Right atrium auricular region (tissue), 2 donors: ENCODE results near the gene DICER1. TPM values are rescaled to one million over a fixed set of nuclear protein-coding genes. Genes with fewer than 3 reads are reported as not detected.

Source experiments
- DNase-seq: peaks from one replicate; pipeline ENCODE4 v3.0.0-alpha.2; 2019; ENCODE audit warnings: low spot score
- H3K27ac ChIP-seq, 2 donors: fragments of 200-600 bp; sonication (generic); 1 replicate in 1 of 2; 2 replicates in 1 of 2; pipeline ENCODE4 v1.5.1; 2016 to 2019
- H3K27me3 ChIP-seq, 2 donors: fragments of 200-600 bp; sonication (generic); one replicate each; pipeline versions ENCODE4 v1.5.1 to v1.6.0; 2017 to 2019
- H3K36me3 ChIP-seq: fragments of 200-600 bp; sonication (generic); one replicate; pipeline ENCODE4 v1.5.1; 2016
- H3K4me1 ChIP-seq, 2 donors: fragments of 200-600 bp; sonication (generic); one replicate each; pipeline versions ENCODE4 v1.5.1 to v1.6.0; 2017 to 2019
- H3K4me3 ChIP-seq, 2 donors: fragments of 200-600 bp; sonication (generic); 1 replicate in 1 of 2; 2 replicates in 1 of 2; pipeline ENCODE4 v1.5.1; 2017 to 2019; ENCODE audit warnings: mild to moderate bottlenecking in 1 of 2, moderate library complexity in 1 of 2
- H3K9me3 ChIP-seq, 2 donors: fragments of 200-600 bp; sonication (generic); one replicate each; pipeline ENCODE4 v1.5.1; 2019
- total RNA-seq, 2 donors: library from RNA; depleted of rRNA; stranded (reverse); fragments of >200 nt; gene quantifications; one replicate each; pipeline ENCODE4 v1.1.0, GENCODE V29; 2016
- TF ChIP-seq, protein P1 (sequence below), 2 donors: fragments of 200-600 bp; sonication (generic); IDR thresholded peaks; one replicate each; pipeline ENCODE4 v1.5.1; 2019; ENCODE audit warnings: antibody characterized with exemption in 2 of 2

DICER1 gene
- total RNA-seq, 2 donors from 2014 or later = 15.9 to 23.0 TPM

DNA sequence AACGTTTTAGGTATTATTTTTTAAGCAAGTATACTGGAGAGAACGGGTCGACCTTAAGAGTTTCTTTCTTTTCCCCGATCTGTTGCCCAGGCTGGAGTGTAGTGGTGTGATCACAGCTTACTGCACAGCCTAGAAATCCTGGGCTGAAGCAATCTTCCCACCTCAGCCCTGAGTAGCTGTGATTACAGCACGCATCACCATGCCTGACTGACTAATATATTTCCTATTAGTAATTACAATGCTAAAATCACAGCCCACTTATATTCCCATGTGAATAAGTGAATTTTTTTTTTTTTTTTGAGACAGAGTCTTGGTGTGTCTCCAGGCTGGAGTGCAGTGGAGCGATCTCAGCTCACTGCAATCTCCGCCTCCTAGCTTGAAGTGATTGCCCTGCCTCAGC lies 50.4 kb downstream of the DICER1 start:
- Histone ChIP-seq H3K4me3 (no peak overlapping the region), H3K9me3 (no peaks in the 10 kb centered on the region), H3K27me3 (no peaks in the 10 kb centered on the region), H3K4me1 (peaks cover 0 to 11% of the 10 kb centered on the region in 2 donors), H3K36me3 (peaks cover 93% of the 10 kb centered on the region), H3K27ac (no peak overlapping the region)
- DNase-seq = no peak
- TF ChIP-seq, protein P1, sequence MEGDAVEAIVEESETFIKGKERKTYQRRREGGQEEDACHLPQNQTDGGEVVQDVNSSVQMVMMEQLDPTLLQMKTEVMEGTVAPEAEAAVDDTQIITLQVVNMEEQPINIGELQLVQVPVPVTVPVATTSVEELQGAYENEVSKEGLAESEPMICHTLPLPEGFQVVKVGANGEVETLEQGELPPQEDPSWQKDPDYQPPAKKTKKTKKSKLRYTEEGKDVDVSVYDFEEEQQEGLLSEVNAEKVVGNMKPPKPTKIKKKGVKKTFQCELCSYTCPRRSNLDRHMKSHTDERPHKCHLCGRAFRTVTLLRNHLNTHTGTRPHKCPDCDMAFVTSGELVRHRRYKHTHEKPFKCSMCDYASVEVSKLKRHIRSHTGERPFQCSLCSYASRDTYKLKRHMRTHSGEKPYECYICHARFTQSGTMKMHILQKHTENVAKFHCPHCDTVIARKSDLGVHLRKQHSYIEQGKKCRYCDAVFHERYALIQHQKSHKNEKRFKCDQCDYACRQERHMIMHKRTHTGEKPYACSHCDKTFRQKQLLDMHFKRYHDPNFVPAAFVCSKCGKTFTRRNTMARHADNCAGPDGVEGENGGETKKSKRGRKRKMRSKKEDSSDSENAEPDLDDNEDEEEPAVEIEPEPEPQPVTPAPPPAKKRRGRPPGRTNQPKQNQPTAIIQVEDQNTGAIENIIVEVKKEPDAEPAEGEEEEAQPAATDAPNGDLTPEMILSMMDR (IDR thresholded peaks at IDR 0.05) = no peak

DNA sequence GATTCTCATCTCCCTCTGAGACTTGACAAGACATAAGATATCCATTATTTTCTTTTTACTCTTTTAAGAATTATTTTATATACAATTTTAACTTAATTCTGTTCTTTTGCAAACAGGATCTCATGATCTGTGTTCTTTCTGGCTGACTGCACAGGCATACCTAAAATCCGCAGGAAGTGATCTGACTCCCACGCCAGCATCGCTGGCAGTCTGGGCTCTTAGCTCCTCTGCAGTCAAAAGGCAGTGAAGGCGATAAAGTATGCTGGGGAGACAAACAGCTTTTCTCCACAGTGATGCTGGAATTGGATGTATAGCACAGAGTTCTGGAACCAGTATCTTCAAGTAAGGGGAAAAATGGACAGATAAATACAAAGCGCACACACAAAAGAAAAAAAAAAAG lies 52.4 kb downstream of the DICER1 start:
- H3K27ac ChIP-seq = no peak overlapping the region
- no peaks in the 10 kb centered on the region for H3K27me3 ChIP-seq
- H3K4me3 ChIP-seq = no peak overlapping the region
- H3K4me1 ChIP-seq = peaks cover 0 to 18% of the 10 kb centered on the region in 2 donors
- peaks cover 81% of the 10 kb centered on the region for H3K36me3 ChIP-seq
- no peak for DNase-seq
- H3K9me3 ChIP-seq = no peaks in the 10 kb centered on the region
- TF ChIP-seq, protein P1 (IDR thresholded peaks at IDR 0.05) = no peak

DNA sequence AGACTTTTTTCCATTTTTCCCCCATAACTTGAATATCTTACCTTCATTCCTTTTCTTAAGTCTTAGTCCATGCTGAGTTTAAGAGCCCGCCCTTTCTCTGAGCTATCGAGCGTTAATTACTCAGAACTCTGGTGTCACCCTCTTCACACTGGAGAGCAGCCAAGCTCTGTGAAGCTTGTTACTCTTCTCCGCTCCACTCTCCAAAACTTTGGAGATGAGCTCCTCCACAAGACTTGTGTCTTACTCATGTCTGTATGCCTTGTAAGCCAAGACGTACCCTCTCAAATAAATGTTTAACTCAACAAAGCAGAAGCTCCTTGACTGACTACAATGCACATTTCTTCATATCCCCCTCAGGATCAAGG lies 54.7 kb downstream of the DICER1 start:
- Histone ChIP-seq H3K9me3 (no peaks in the 10 kb centered on the region), H3K4me1 (peaks cover 0 to 24% of the 10 kb centered on the region in 2 donors), H3K4me3 (no peak overlapping the region), H3K27me3 (no peaks in the 10 kb centered on the region), H3K36me3 (peaks cover 60% of the 10 kb centered on the region), H3K27ac (no peak overlapping the region)
- DNase-seq = no peak
- TF ChIP-seq, protein P1 (IDR thresholded peaks at IDR 0.05) = no peak

DNA sequence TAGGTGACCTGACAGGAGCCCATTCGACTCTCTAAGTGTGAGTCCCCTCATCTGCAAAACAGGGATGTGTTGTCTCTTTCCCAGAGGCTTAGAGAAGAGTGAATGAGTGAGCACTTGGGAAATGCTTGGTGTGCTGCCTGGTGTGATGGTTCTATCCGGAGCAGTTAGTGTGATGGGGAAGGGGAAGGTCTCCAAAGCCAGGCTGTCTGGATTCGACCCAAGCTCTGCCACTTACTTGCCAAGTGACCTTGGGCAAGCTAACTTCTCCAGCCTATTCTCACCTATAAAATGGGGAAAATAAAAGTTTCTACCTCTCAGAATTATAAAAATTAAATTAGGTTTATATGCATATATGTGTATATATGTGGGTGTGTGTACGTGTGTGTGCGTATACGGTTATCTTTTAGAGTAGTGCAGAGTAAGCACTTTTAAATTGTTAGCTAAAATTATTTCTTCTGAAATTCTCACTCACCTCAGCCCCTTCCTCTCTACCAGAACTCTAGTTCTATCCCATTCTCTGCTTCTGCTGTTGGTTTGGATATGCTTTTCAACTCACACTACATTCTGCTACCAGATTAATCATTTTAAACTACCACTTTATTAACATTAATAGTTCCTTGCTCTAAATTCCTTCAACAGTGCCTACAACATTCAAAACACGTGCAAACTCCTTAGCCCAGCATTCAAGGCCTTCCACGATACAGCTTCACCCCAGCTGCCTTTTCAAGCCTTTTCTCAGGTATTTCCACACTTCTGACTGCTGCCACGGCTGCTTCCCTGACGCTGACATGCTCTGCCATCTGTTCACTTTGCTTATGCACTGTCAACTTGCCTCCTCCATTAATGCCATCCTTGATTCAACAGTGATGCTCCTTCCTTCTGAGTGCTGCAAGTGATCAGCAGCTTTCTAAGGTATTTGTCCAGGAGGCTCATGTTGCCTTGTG lies 55.3 kb downstream of the DICER1 start:
- H3K36me3 ChIP-seq = peaks cover 53% of the 10 kb centered on the region
- peaks cover 0 to 30% of the 10 kb centered on the region in 2 donors for H3K4me1 ChIP-seq
- no peaks in the 10 kb centered on the region for H3K9me3 ChIP-seq
- TF ChIP-seq, protein P1 (IDR thresholded peaks at IDR 0.05) = no peak
- H3K27ac ChIP-seq = no peak overlapping the region
- DNase-seq = no peak
- H3K4me3 ChIP-seq = no peak overlapping the region
- H3K27me3 ChIP-seq = no peaks in the 10 kb centered on the region

DNA sequence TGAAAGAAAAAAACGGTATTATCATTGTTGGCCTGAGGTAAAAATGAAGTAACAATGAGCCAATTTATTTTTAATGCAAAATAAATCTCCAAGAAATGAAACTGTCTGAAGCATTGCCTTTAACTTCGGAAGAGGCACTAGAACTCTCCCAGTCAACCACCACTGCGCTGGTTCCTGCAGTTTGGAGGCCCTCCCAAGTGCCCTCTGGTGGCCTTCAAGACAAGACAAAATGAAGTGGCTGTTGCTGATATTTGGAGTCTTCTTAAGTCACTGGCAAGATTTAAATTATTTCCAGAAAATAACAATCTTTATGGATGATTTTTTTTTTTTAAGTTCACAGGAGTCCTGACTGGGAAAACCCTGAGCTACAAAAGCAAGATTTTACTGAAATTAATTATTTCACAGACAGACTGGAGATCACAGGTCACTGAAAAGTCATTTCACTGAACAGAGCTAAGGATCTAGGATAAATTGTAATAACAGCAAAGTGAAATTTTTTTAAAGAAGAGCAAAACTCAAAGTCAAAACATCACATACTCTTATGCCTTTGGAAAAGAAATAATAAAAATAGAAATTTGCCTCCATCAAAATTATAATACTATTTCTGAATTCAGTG lies 58.2 kb downstream of the DICER1 start:
- H3K4me3 ChIP-seq = no peak overlapping the region
- H3K4me1 ChIP-seq = peaks cover 0 to 31% of the 10 kb centered on the region in 2 donors
- peaks cover 49% of the 10 kb centered on the region for H3K36me3 ChIP-seq
- TF ChIP-seq, protein P1 (IDR thresholded peaks at IDR 0.05) = peak; percentile 53 to 81
- H3K9me3 ChIP-seq = no peaks in the 10 kb centered on the region
- no peaks in the 10 kb centered on the region for H3K27me3 ChIP-seq
- peak; percentile 76 for DNase-seq
- H3K27ac ChIP-seq = no peak overlapping the region
